ENCODE data around the gene ENHO.

- no peak for TF ChIP-seq EP300 (IDR thresholded peaks at IDR 0.05)
- no peak for TF ChIP-seq CTCF (IDR thresholded peaks at IDR 0.05)
- no peak for TF ChIP-seq POLR2A (IDR thresholded peaks at IDR 0.05)
Measured at GRCh38 chr9:34536685-34537084, 13.9 kb upstream of the ENHO start.
